GM12865 (cell line): Measurements from ENCODE around the gene MYL9.

Experiments
- DNase-seq: peaks from one replicate; pipeline ENCODE4 v3.0.0; 2010; ENCODE audit warnings: low read depth
- H3K4me3 ChIP-seq: 2 replicates; pipeline ENCODE4 v1.5.1; 2011; ENCODE audit warnings: mild to moderate bottlenecking, low read depth, low read length, control low read depth
- CTCF ChIP-seq: IDR thresholded peaks from 2 replicates; pipeline ENCODE4 v1.5.1; 2011; ENCODE audit warnings: low read length, control low read depth, low read depth, inconsistent platforms; ENCODE audit not compliant: insufficient read depth; ENCODE audit errors: missing control alignments

MYL9 gene

GRCh38 chr20:36541227-36541767, at the start of gene MYL9:
Gene MYL9 (plus strand): TSS chr20:36541519. CDS start chr20:36544885, 3,366 bp downstream.
- DNase-seq = peak; percentile 36
- no peak for TF ChIP-seq CTCF
- H3K4me3 ChIP-seq = no peak within 1 kb of the TSS; the same call in 1 of the 2 replicates

DNA sequence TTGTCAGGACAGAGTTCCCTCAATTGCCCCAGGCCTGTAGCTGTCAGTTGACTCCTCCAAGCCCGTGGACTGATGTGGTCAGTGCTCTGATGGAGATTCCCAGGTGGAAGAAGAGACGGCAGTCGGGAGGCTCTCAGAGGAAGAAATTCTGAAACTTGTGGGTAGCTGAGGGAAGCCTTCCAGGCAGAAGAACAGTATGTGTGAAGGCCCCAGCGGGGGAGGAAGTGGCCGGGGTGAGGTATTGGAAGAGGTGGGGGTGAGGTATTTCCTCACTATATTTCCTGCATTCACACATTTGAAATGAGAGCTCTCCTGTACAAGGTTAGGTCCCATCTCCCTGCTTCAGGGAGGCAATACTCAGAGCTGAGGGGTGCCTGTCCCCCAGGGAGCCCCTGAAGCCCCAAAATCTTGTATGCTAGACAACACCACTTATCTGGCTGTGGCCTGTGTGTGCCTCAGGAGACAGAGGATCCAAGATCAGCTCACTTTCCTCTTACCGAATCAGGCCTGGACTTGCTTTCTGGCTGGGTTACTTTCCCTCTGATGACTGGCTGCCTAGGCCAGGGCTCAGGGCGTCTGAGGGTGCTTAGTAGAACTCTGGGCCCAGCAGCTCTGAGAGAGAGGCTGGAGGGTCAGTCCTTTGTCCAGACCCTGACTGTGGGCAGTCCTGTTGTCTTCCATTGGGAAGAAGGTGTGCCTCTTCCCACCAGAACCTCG, 49.3 kb upstream of the MYL9 start:
- DNase-seq = peak; percentile 62
- TF ChIP-seq CTCF = no peak
- no peak overlapping the region for H3K4me3 ChIP-seq

- H3K4me3 ChIP-seq = no peak overlapping the region
- no peak for DNase-seq
- peak; percentile 15 for TF ChIP-seq CTCF
Observed at GRCh38 chr20:36493051-36493800, 48.1 kb upstream of the MYL9 start.

DNA sequence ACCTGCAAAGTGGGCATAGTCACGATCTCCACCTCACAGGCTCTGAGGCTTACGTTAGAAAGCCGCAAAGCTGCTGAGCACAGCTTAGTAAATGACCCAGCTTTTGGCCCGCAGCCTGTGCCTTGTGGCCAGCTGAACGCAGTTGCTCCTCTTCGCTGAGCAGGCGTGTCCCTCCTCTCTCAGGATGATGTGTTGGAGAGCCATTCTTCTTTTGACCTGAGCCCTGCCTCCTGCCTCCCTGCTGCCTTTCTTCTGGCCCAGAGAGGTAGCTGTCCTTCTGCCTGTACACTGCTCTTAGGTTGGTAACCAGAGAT, 47.6 kb upstream of the MYL9 start:
- no peak for DNase-seq
- TF ChIP-seq CTCF = no peak
- H3K4me3 ChIP-seq = no peak overlapping the region

GRCh38 chr20:36496707-36497669, 44.3 kb upstream of the MYL9 start:
- no peak for TF ChIP-seq CTCF
- no peak for DNase-seq
- H3K4me3 ChIP-seq = no peak overlapping the region

GRCh38 chr20:36497856-36498255, 43.5 kb upstream of the MYL9 start:
- DNase-seq = no peak
- H3K4me3 ChIP-seq = no peak overlapping the region
- TF ChIP-seq CTCF = no peak
